Measurements from ENCODE around the gene SLC37A4. TPM values are rescaled to one million over a fixed set of nuclear protein-coding genes. Genes with fewer than 3 reads are reported as not detected.

The SLC37A4 gene
- total and polyA plus RNA-seq, 2 of the 13 experiments (the other 11 are each of a cell fraction or from before 2014, with no cell fraction given) = 43.0 to 56.1 TPM

- no peak for TF ChIP-seq MBD4 (IDR thresholded peaks at IDR 0.05; ENCODE audit: borderline replicate concordance, low read length)
- TF ChIP-seq KIAA2018 (CRISPR knock-in tag; IDR thresholded peaks at IDR 0.05; ENCODE audit: borderline replicate concordance) = no peak
- peak; percentile 27; the same call in 1 of the 2 replicates for TF ChIP-seq ZNF431 (CRISPR knock-in tag; IDR thresholded peaks at IDR 0.05; ENCODE audit: borderline replicate concordance, low read depth)
- TF ChIP-seq ZFX (CRISPR knock-in tag; IDR thresholded peaks at IDR 0.05; ENCODE audit: low read depth) = peak; percentile 81
- TF ChIP-seq ZBTB43 (CRISPR knock-in tag; conservative IDR thresholded peaks at IDR 0.05) = no peak
- TF ChIP-seq CREBL2 (CRISPR knock-in tag; IDR thresholded peaks at IDR 0.05; ENCODE audit: borderline replicate concordance) = no peak
- peak; percentile 56 for TF ChIP-seq SALL1 (CRISPR knock-in tag; IDR thresholded peaks at IDR 0.05)
- no peak for TF ChIP-seq ISL2 (CRISPR knock-in tag; IDR thresholded peaks at IDR 0.05)
- no peak for TF ChIP-seq KDM4B (CRISPR knock-in tag; IDR thresholded peaks at IDR 0.05)
- TF ChIP-seq, protein P1, sequence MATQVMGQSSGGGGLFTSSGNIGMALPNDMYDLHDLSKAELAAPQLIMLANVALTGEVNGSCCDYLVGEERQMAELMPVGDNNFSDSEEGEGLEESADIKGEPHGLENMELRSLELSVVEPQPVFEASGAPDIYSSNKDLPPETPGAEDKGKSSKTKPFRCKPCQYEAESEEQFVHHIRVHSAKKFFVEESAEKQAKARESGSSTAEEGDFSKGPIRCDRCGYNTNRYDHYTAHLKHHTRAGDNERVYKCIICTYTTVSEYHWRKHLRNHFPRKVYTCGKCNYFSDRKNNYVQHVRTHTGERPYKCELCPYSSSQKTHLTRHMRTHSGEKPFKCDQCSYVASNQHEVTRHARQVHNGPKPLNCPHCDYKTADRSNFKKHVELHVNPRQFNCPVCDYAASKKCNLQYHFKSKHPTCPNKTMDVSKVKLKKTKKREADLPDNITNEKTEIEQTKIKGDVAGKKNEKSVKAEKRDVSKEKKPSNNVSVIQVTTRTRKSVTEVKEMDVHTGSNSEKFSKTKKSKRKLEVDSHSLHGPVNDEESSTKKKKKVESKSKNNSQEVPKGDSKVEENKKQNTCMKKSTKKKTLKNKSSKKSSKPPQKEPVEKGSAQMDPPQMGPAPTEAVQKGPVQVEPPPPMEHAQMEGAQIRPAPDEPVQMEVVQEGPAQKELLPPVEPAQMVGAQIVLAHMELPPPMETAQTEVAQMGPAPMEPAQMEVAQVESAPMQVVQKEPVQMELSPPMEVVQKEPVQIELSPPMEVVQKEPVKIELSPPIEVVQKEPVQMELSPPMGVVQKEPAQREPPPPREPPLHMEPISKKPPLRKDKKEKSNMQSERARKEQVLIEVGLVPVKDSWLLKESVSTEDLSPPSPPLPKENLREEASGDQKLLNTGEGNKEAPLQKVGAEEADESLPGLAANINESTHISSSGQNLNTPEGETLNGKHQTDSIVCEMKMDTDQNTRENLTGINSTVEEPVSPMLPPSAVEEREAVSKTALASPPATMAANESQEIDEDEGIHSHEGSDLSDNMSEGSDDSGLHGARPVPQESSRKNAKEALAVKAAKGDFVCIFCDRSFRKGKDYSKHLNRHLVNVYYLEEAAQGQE (IDR thresholded peaks at IDR 0.05; ENCODE audit: borderline replicate concordance in 1 of 2, low read depth in 1 of 2, low read length in 2 of 2) = peak in 1 of 2 experiments; percentile 33; a peak in 1 of 4 replicates
- TF ChIP-seq HMG20A (CRISPR knock-in tag; IDR thresholded peaks at IDR 0.05; ENCODE audit: borderline replicate concordance) = no peak
- no peak for TF ChIP-seq SMAD9 (CRISPR knock-in tag; IDR thresholded peaks at IDR 0.05)
- no peak for TF ChIP-seq ZNF75D (CRISPR knock-in tag; IDR thresholded peaks at IDR 0.05; ENCODE audit: borderline replicate concordance)
- no peak for TF ChIP-seq ZNF713 (CRISPR knock-in tag; IDR thresholded peaks at IDR 0.05)
Measured at GRCh38 chr11:119057000-119057769, 26.5 kb upstream of the SLC37A4 start, which contains the start of gene HYOU1 (continued).

All from HepG2 (cell line).